ENCODE results near the gene IPMK.
"Not testable (repeated sequence)": the region's sequence is repeated elsewhere in the genome, so short reads cannot be mapped to it uniquely, and the experiment has no call there.

IPMK gene

DNA sequence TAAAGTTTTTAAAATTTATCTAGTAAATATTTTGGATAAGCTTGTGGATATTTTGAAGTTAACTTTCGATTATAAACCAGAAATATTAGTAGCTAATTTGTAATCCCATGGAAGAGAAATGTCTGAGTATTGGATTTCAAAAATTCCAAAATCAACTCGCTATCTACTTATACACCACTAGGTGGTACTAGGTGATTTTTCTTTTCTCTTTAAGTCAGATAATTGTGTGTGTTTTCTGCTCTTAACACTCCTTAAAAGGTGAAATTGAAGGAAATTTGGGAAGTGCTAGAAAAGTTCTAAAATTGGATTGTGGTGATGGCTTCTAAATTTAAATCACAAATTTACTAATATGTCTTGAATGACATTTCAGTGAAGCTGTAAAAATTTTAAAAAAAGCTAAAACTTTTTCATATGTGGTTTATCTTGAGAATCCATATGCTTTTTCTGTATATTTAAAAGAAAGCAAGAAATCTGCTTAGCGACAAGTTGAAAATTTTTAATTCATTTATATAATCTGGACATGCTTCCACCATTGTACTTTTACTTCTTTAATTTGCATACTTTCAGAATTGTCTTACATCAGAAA is 90.2 kb downstream of the IPMK start:
- Histone ChIP-seq H3K27ac (ENCODE audit: low read length) (no peak overlapping the region), H3K4me1 (ENCODE audit: control insufficient read depth in 1 of 2, insufficient read depth in 2 of 2, low read length in 2 of 2) (no peaks in the 10 kb centered on the region), H3K9me3 (ENCODE audit: control insufficient read depth in 1 of 2, low read length in 2 of 2) (no peaks in the 10 kb centered on the region), H3K36me3 (ENCODE audit: control insufficient read depth in 1 of 2, insufficient read depth in 2 of 2, low read length in 2 of 2) (no peaks in the 10 kb centered on the region), H3K4me3 (ENCODE audit: low read depth in 1 of 2, low read length in 2 of 2) (no peak overlapping the region), H3K27me3 (ENCODE audit: low read depth, low read length) (no peaks in the 10 kb centered on the region)

DNA sequence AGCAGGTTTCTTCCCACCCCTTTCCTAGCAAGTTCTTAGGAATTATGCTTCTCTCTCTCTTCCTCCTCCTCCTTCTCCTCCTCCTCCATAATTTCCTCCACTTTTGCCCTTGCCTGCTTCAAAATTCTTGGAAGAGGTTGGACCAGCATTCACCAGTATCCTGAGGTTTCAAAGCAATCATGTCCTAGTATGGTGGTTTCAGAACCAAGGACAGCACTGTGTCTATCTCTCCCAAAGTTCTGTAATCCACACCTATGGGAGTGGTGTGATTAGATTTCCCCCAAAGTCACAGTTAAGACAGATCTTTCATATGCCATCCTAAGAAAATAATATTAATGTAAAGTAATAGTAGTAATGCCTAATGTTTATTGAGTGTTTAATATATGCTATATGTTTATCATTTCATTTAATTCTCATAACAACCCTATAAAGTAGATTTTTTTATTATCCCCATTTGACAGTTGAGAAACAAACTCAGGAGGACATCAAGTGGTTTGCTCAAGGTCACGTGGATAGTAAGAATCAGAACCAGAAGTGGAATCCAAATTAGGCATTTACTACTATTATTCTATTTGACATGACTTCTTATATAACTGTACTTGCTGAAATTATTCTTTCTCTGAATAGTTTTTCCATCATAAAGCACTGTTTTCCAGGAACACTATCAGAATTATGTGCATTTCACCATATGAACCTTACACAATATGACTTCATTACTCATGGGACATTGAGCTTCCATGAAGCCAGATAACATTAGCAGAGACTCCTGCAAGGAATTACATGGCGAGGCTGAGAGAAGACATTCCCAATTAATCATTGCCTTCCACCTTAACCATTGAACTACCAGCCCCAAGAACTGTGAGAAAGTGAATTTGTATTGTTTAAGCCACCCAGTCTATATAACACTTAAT is 91.4 kb downstream of the IPMK start:
- no peaks in the 10 kb centered on the region for H3K4me1 ChIP-seq (ENCODE audit: control insufficient read depth in 1 of 2, insufficient read depth in 2 of 2, low read length in 2 of 2)
- no peaks in the 10 kb centered on the region for H3K36me3 ChIP-seq (ENCODE audit: control insufficient read depth in 1 of 2, insufficient read depth in 2 of 2, low read length in 2 of 2)
- no peak overlapping the region for H3K4me3 ChIP-seq (ENCODE audit: low read depth in 1 of 2, low read length in 2 of 2)
- no peak overlapping the region for H3K27ac ChIP-seq (ENCODE audit: low read length)
- H3K9me3 ChIP-seq (ENCODE audit: control insufficient read depth in 1 of 2, low read length in 2 of 2) = no peaks in the 10 kb centered on the region
- no peaks in the 10 kb centered on the region for H3K27me3 ChIP-seq (ENCODE audit: low read depth, low read length)

DNA sequence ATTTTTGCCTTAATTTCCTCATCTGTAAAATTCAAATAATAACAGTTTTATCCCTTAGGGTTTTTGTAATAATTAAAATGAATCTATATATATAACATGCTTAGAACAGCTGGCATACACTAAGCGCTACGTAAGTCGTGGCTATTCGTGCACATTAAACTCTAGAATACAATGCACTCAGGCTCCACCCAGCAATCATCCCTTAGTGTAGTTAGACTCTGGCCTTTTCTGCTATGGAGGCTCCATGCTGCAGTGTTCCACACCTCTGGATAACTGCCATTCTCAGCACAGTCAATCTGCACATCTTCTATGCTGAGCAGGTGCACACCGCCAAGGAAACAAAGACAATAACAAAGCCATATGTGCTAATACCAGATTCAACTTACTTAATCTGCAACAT is 92.9 kb downstream of the IPMK start:
- H3K9me3 ChIP-seq (ENCODE audit: control insufficient read depth in 1 of 2, low read length in 2 of 2) = no peaks in the 10 kb centered on the region
- H3K4me1 ChIP-seq (ENCODE audit: control insufficient read depth in 1 of 2, insufficient read depth in 2 of 2, low read length in 2 of 2) = no peaks in the 10 kb centered on the region
- no peak overlapping the region for H3K27ac ChIP-seq (ENCODE audit: low read length)
- no peaks in the 10 kb centered on the region for H3K27me3 ChIP-seq (ENCODE audit: low read depth, low read length)
- H3K36me3 ChIP-seq (ENCODE audit: control insufficient read depth in 1 of 2, insufficient read depth in 2 of 2, low read length in 2 of 2) = no peaks in the 10 kb centered on the region
- no peak overlapping the region for H3K4me3 ChIP-seq (ENCODE audit: low read depth in 1 of 2, low read length in 2 of 2)

DNA sequence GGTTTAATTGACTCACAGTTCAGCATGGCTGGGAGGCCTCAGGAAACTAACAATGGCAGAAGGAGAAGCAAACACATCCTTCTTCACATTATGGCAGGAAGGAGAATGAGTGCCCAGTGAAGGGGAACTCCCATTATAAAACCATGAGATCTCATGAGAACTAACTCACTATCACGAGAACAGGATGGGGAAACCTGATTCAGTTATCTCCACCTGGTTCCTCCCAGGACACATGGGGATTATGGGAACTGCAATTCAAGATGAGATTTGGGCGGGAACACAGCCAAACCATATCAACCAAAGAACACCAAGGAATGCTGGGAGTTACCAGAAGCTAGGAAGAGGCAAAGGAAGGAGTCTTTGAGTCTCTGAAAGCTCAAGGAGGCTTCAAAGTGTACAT is 94.3 kb downstream of the IPMK start:
- no peaks in the 10 kb centered on the region for H3K4me1 ChIP-seq (ENCODE audit: control insufficient read depth in 1 of 2, insufficient read depth in 2 of 2, low read length in 2 of 2)
- H3K9me3 ChIP-seq (ENCODE audit: control insufficient read depth in 1 of 2, low read length in 2 of 2) = no peaks in the 10 kb centered on the region
- no peaks in the 10 kb centered on the region for H3K36me3 ChIP-seq (ENCODE audit: control insufficient read depth in 1 of 2, insufficient read depth in 2 of 2, low read length in 2 of 2)
- H3K4me3 ChIP-seq (ENCODE audit: low read depth in 1 of 2, low read length in 2 of 2) = no peak overlapping the region
- H3K27ac ChIP-seq (ENCODE audit: low read length) = no peak overlapping the region
- no peaks in the 10 kb centered on the region for H3K27me3 ChIP-seq (ENCODE audit: low read depth, low read length)

DNA sequence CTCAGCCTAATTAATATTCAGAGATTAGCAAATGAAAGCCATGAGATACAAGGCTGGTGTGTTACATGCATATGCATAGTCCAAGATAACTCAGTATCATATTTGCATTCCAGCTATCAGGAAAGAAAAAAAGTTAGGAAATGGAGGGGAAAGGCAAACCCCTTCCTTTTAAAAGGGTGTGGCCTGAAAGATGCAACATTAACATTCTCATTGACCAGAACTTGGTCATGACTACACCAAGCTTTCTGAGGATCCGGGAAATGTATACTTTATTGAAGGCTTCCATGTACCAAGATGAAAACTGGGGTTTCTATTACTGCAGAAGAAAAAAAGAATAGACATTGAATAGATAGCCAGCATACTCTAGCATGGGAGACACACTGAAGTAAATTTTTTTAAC is 96.5 kb downstream of the IPMK start:
- Histone ChIP-seq H3K27me3 (ENCODE audit: low read depth, low read length) (no peaks in the 10 kb centered on the region), H3K9me3 (ENCODE audit: control insufficient read depth in 1 of 2, low read length in 2 of 2) (no peaks in the 10 kb centered on the region), H3K4me3 (ENCODE audit: low read depth in 1 of 2, low read length in 2 of 2) (no peak overlapping the region), H3K27ac (ENCODE audit: low read length) (no peak overlapping the region), H3K36me3 (ENCODE audit: control insufficient read depth in 1 of 2, insufficient read depth in 2 of 2, low read length in 2 of 2) (no peaks in the 10 kb centered on the region), H3K4me1 (ENCODE audit: control insufficient read depth in 1 of 2, insufficient read depth in 2 of 2, low read length in 2 of 2) (no peaks in the 10 kb centered on the region)

DNA sequence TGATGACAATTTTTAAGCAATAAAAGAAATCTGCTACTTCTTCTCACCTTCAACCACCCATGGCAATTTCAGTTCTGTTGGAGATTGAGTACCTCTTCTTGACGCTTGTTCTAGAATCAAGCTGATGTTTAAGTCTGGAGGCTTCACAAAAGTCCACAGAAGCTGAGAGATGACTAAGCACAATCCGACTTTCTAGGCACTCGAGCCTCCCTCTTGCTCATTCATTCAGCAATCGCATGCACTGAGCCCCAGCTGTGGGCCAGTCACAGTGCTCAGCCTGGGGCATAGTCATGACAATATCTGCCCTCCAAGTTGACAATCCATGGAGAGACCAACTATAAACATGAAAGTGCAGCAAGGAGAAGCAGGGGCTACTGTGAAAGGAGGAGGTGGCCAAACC is 103.2 kb downstream of the IPMK start:
- no peaks in the 10 kb centered on the region for H3K4me1 ChIP-seq (ENCODE audit: control insufficient read depth in 1 of 2, insufficient read depth in 2 of 2, low read length in 2 of 2)
- no peak overlapping the region for H3K27ac ChIP-seq (ENCODE audit: low read length)
- H3K27me3 ChIP-seq (ENCODE audit: low read depth, low read length) = no peaks in the 10 kb centered on the region
- no peaks in the 10 kb centered on the region for H3K36me3 ChIP-seq (ENCODE audit: control insufficient read depth in 1 of 2, insufficient read depth in 2 of 2, low read length in 2 of 2)
- no peak overlapping the region for H3K4me3 ChIP-seq (ENCODE audit: low read depth in 1 of 2, low read length in 2 of 2)
- H3K9me3 ChIP-seq (ENCODE audit: control insufficient read depth in 1 of 2, low read length in 2 of 2) = no peaks in the 10 kb centered on the region

DNA sequence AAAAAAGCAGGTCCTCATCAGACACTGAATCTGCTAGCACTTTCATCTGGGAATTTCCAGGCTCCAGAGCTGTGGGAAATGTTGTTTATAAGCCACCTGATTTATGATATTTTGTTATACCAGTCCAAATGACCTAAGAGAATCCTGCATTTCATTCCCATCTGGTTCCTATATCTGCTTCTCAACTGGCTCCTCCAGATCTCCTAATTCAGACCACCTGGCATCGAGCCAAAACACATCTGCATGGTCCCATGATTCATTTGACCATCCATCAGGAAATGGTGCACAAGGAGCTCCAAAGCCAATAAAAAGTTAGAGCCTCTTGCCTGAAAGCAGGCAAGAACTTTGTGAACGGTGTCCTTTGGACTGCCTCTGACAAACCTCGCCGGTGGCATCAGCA is 108.9 kb downstream of the IPMK start:
- Histone ChIP-seq H3K4me1 (ENCODE audit: control insufficient read depth in 1 of 2, insufficient read depth in 2 of 2, low read length in 2 of 2) (no peaks in the 10 kb centered on the region), H3K9me3 (ENCODE audit: control insufficient read depth in 1 of 2, low read length in 2 of 2) (no peaks in the 10 kb centered on the region), H3K27ac (ENCODE audit: low read length) (no peak overlapping the region), H3K27me3 (ENCODE audit: low read depth, low read length) (no peaks in the 10 kb centered on the region), H3K36me3 (ENCODE audit: control insufficient read depth in 1 of 2, insufficient read depth in 2 of 2, low read length in 2 of 2) (no peaks in the 10 kb centered on the region), H3K4me3 (ENCODE audit: low read depth in 1 of 2, low read length in 2 of 2) (no peak overlapping the region)

DNA sequence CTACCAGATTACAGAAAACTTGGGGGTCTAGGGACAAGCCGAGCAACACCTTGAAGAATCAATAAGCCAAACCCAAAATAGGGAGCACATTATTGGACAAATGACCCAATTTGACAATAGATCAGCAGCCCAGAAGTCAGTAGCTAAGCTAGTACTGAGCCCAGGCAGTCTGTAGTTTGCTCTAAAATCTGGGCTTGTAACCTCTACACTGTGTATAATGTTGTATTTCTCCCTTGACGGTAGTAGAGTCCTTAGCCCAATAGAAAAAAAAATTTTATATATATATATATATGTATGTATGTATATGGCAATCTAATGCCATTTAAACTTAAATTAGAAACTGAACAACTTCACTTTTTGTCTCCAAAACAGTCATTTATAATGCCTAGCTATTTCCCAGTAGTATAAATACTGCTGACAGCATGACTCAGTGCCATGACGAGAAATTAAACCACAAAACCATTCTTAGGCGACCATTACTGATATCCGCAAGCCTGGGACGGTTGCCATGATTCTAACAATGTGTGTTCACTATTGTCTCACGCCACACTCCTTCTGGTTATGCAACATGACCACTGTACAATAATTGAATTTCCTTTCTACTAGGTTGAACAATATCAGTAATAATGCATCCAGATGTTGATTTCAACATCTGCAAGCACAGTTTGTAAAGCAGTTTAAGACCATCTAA is 110.5 kb downstream of the IPMK start:
- Histone ChIP-seq H3K27ac (ENCODE audit: low read length) (no peak overlapping the region), H3K27me3 (ENCODE audit: low read depth, low read length) (no peaks in the 10 kb centered on the region), H3K4me1 (ENCODE audit: control insufficient read depth in 1 of 2, insufficient read depth in 2 of 2, low read length in 2 of 2) (no peaks in the 10 kb centered on the region), H3K9me3 (ENCODE audit: control insufficient read depth in 1 of 2, low read length in 2 of 2) (no peaks in the 10 kb centered on the region), H3K4me3 (ENCODE audit: low read depth in 1 of 2, low read length in 2 of 2) (no peak overlapping the region), H3K36me3 (ENCODE audit: control insufficient read depth in 1 of 2, insufficient read depth in 2 of 2, low read length in 2 of 2) (no peaks in the 10 kb centered on the region)

DNA sequence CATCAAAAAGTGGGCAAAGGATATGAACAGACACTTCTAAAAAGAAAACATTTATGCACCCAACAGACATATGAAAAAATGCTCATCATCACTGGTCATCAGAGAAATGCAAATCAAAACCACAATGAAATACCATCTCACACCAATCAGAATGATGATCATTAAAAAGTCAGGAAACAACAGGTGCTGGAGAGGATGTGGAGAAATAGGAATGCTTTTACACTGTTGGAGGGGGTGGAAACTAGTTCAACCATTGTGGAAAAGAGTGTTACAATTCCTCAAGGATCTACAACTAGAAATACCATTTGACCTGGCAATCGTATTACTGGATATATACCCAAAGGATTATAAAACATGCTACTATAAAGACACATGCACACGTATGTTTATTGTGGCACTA is 111.8 kb downstream of the IPMK start:
- H3K36me3 ChIP-seq (ENCODE audit: control insufficient read depth in 1 of 2, insufficient read depth in 2 of 2, low read length in 2 of 2); H3K27me3 ChIP-seq (ENCODE audit: low read depth, low read length); H3K4me3 ChIP-seq (ENCODE audit: low read depth in 1 of 2, low read length in 2 of 2); H3K9me3 ChIP-seq (ENCODE audit: control insufficient read depth in 1 of 2, low read length in 2 of 2); H3K4me1 ChIP-seq (ENCODE audit: control insufficient read depth in 1 of 2, insufficient read depth in 2 of 2, low read length in 2 of 2); H3K27ac ChIP-seq (ENCODE audit: low read length): not testable (repeated sequence)

DNA sequence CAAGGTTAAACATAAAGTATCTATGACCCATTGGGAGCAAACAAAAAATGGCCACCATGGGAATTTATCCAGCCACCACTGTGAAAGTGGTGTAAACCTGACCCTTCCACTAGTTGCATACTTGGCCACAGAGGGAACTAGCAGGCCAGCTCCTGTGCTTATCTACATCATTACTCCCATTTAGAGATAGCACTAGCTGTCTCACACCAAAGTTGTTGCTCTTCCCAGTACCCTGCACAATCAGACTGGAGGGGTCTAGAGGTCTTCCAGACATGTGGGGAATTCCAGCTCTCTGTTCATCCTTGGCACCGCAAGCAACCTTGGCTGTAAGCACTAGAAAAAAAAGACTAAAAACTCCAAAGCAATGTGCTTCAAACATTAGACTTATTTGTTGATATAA is 113.9 kb downstream of the IPMK start:
- H3K4me1 ChIP-seq (ENCODE audit: control insufficient read depth in 1 of 2, insufficient read depth in 2 of 2, low read length in 2 of 2) = no peaks in the 10 kb centered on the region
- H3K9me3 ChIP-seq (ENCODE audit: control insufficient read depth in 1 of 2, low read length in 2 of 2) = no peaks in the 10 kb centered on the region
- H3K36me3 ChIP-seq (ENCODE audit: control insufficient read depth in 1 of 2, insufficient read depth in 2 of 2, low read length in 2 of 2) = no peaks in the 10 kb centered on the region
- H3K27ac ChIP-seq (ENCODE audit: low read length) = no peak overlapping the region
- no peak overlapping the region for H3K4me3 ChIP-seq (ENCODE audit: low read depth in 1 of 2, low read length in 2 of 2)
- H3K27me3 ChIP-seq (ENCODE audit: low read depth, low read length) = no peaks in the 10 kb centered on the region

DNA sequence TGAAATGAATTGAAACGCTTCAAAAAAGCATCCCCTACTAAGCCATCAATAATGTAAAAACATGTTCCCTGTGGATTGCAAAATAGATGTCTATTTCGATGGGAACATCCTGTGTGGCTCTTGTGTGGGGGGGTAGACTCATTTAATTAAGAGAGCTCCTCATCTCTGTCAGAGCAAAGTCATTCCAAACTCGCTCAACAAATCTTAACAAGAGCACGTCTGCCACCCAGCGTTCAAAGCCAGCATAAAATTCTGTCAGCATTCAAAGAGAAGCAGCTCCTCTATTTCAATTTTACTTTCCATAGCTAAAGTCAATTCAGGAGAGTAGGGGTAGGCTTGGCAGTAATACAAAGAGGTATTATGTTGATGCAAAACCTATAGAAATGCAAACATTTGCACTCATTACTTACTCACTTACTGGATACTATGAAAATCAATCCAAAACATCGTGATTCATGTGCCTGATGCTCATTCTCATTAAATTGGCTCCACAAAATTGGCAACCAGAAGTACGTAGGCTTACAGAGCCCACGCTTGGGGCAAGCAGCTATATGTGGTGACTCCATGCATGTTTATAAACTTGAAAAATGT is 114.9 kb downstream of the IPMK start:
- Histone ChIP-seq H3K9me3 (ENCODE audit: control insufficient read depth in 1 of 2, low read length in 2 of 2) (no peaks in the 10 kb centered on the region), H3K27ac (ENCODE audit: low read length) (no peak overlapping the region), H3K36me3 (ENCODE audit: control insufficient read depth in 1 of 2, insufficient read depth in 2 of 2, low read length in 2 of 2) (no peaks in the 10 kb centered on the region), H3K4me3 (ENCODE audit: low read depth in 1 of 2, low read length in 2 of 2) (no peak overlapping the region), H3K27me3 (ENCODE audit: low read depth, low read length) (no peaks in the 10 kb centered on the region), H3K4me1 (ENCODE audit: control insufficient read depth in 1 of 2, insufficient read depth in 2 of 2, low read length in 2 of 2) (no peaks in the 10 kb centered on the region)

Data from muscle layer of duodenum (tissue), 2 donors.